Keratinocyte (primary cell): ENCODE results near the gene NFYC.

Experiments used
- CTCF ChIP-seq, 3 experiments: IDR thresholded peaks in 1 of 3; conservative IDR thresholded peaks in 1 of 3; optimal IDR thresholded peaks in 1 of 3; 2 replicates in 2 of 3; 3 replicates in 1 of 3; pipeline versions ENCODE3 to v1.5.1; 2011; ENCODE audit warnings: low read length in 3 of 3, mild to moderate bottlenecking in 3 of 3, moderate library complexity in 2 of 3, control low read depth in 1 of 3, inconsistent platforms in 1 of 3; ENCODE audit not compliant: insufficient read depth in 2 of 3; ENCODE audit errors: extremely low read depth in 1 of 3
- EZH2 ChIP-seq: IDR thresholded peaks from one replicate; pipeline ENCODE4 v1.6.1; 2012; ENCODE audit warnings: inconsistent platforms, mild to moderate bottlenecking, low read length, moderate library complexity

- no peak for TF ChIP-seq CTCF (optimal IDR thresholded peaks at IDR 0.05 in 1 of 3, IDR thresholded peaks at IDR 0.05 in 1 of 3, conservative IDR thresholded peaks at IDR 0.05 in 1 of 3; ENCODE audit: extremely low read depth in 1 of 3, insufficient read depth in 2 of 3, low read length in 3 of 3)
- no peak for TF ChIP-seq EZH2
Observed at GRCh38 chr1:40758578-40759343, 67.3 kb downstream of the NFYC start.
